Calu3 (cell line): ENCODE measurements around the gene TMEM106A. TPM values are rescaled to one million over a fixed set of nuclear protein-coding genes. Genes with fewer than 3 reads are reported as not detected.

Source experiments
- BruUV-seq: library from RNA; stranded (reverse); fragments of 400-500 nt; replicated peaks from 2 replicates; lab custom pipeline; 2021; lab: Mats Ljungman, UMichigan
- CTCF ChIA-PET: fragments of 300-600 bp; sonication (Branson Sonifier 250); formaldehyde crosslinking; loops from one replicate; lab custom pipeline; 2022; ENCODE audit warnings: antibody characterized with exemption; lab: Charles Lee
- DNase-seq: peaks from one replicate; pipeline ENCODE4 v3.0.0; 2022
- H3K27ac Mint-ChIP-seq: one replicate; pipeline ENCODE4 v1.8.0; 2022; ENCODE audit warnings: mixed read lengths; ENCODE audit not compliant: unreplicated experiment
- H3K27me3 Mint-ChIP-seq: one replicate; pipeline ENCODE4 v1.8.0; 2022; ENCODE audit warnings: mixed read lengths; ENCODE audit not compliant: unreplicated experiment
- H3K36me3 Mint-ChIP-seq: one replicate; pipeline ENCODE4 v1.8.0; 2022; ENCODE audit warnings: mild to moderate bottlenecking, moderate library complexity, mixed read lengths; ENCODE audit not compliant: insufficient read depth, unreplicated experiment
- H3K4me1 Mint-ChIP-seq: one replicate; pipeline ENCODE4 v1.8.0; 2022; ENCODE audit warnings: mild to moderate bottlenecking, low read depth, mixed read lengths; ENCODE audit not compliant: unreplicated experiment
- H3K4me3 Mint-ChIP-seq: one replicate; pipeline ENCODE4 v1.8.0; 2022; ENCODE audit warnings: mild to moderate bottlenecking, low read depth, moderate library complexity, mixed read lengths; ENCODE audit not compliant: unreplicated experiment
- H3K9me3 Mint-ChIP-seq: one replicate; pipeline ENCODE4 v1.8.0; 2022; ENCODE audit warnings: low read depth, mixed read lengths; ENCODE audit not compliant: unreplicated experiment
- CTCF ChIP-seq: fragments of 200-600 bp; IDR thresholded peaks from one replicate; pipeline ENCODE4 v1.8.0; 2022; ENCODE audit warnings: antibody characterized with exemption; ENCODE audit not compliant: unreplicated experiment
- intact Hi-C: fragments of 100-400 bp; cut with micrococcal nuclease; formaldehyde crosslinking; loops from one replicate; pipeline ENCODE4 v1.10.0; 2022; ENCODE audit not compliant: unreplicated experiment
- total RNA-seq: library from RNA; stranded (reverse); gene quantifications from 2 replicates; pipeline ENCODE4 v1.2.3, GENCODE V29; 2022

The TMEM106A gene
- total RNA-seq, 1 experiment from 2014 or later = 5.2 TPM

GRCh38 chr17:43170766-43171585 is 40.7 kb upstream of the TMEM106A start, which contains the start of gene NBR1:
Gene NBR1, plus strand, starts transcription at chr17:43171214. Its CDS starts 4,586 bp downstream, at chr17:43175800.
- TF ChIP-seq CTCF = no peak
- no peak within 1 kb of the TSS for H3K4me3 Mint-ChIP-seq
- peak; percentile 97 for DNase-seq
- H3K9me3 Mint-ChIP-seq = no peaks in the 10 kb centered on the region
- CTCF ChIA-PET = interaction anchor here (1.0 to 1.8 kb wide), 5 partner anchors 42 to 173 kb away, joined by 4 to 15 read pairs (median 5); partner anchors contain the start of genes BRCA1 and RPL27
- no peak within 1 kb of the TSS for H3K27ac Mint-ChIP-seq
- H3K27me3 Mint-ChIP-seq = no peaks in the 10 kb centered on the region
- intact Hi-C loops = loop anchor here (2.0 to 5.0 kb wide), 2 partner anchors 42 to 149 kb away; partner anchors contain the start of gene VAT1
- H3K4me1 Mint-ChIP-seq = peaks cover 31% of the 10 kb centered on the region
- H3K36me3 Mint-ChIP-seq = peaks cover 19% of the 10 kb centered on the region
- no TSS peak for BruUV-seq

DNA sequence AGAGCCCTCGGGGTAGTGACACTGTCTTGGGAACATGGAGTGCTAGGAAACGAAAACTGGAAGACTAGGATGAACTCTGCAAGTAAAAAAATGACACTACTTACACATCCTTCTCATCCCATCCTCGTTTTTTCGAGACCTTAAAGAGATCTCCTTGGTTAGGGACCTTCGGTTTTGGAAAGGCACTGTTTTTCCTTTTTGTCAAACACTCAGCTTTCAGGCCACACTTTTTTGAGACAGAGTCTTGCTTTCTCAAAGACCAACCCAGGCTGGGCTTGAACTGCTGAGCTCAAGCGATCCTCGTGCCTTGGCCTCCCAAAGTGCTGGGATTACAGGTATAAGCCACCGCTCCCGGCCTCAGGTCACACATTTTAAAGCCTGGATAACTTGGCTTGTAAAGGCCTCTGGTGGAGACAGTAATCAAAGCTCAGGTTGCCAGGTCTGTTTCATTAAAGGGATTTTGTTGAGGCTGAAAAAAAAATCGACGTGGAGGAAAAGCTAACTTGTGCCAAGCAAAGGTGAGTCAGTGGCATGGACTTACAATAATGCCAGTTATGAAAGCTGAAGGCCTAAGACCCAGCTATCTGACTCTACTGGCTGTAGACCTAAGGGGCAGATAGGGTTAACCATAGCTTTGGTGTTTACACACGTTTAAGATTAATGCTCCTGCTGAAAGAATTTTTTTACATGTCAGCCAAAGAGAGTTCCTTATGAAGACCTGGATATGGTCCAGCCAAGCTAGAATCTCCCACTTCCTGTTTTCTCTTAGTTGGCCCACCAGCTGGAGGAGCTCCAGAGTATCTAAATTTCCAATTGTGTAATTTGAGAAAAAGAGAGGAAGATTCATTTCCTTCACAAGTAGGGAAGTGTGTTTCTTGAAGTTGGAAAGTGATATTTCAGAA is 39.8 kb upstream of the TMEM106A start:
- peaks cover 28% of the 10 kb centered on the region for H3K36me3 Mint-ChIP-seq
- DNase-seq = peak; percentile 73
- intact Hi-C loops = loop anchor here (2.0 to 5.0 kb wide), 2 partner anchors 43 to 150 kb away; partner anchors contain the start of gene VAT1
- H3K4me1 Mint-ChIP-seq = peaks cover 31% of the 10 kb centered on the region
- BruUV-seq = TSS peak; percentile 85
- TF ChIP-seq CTCF = peak; percentile 42
- H3K9me3 Mint-ChIP-seq = no peaks in the 10 kb centered on the region
- H3K27me3 Mint-ChIP-seq = no peaks in the 10 kb centered on the region
- CTCF ChIA-PET = interaction anchor here (0.6 to 1.8 kb wide), 12 partner anchors 27 to 636 kb away, joined by 3 to 15 read pairs (median 4); partner anchors contain the start of genes ARL4D, BRCA1, NAGLU and RPL27
- H3K27ac Mint-ChIP-seq = no peak overlapping the region
- no peak overlapping the region for H3K4me3 Mint-ChIP-seq

DNA sequence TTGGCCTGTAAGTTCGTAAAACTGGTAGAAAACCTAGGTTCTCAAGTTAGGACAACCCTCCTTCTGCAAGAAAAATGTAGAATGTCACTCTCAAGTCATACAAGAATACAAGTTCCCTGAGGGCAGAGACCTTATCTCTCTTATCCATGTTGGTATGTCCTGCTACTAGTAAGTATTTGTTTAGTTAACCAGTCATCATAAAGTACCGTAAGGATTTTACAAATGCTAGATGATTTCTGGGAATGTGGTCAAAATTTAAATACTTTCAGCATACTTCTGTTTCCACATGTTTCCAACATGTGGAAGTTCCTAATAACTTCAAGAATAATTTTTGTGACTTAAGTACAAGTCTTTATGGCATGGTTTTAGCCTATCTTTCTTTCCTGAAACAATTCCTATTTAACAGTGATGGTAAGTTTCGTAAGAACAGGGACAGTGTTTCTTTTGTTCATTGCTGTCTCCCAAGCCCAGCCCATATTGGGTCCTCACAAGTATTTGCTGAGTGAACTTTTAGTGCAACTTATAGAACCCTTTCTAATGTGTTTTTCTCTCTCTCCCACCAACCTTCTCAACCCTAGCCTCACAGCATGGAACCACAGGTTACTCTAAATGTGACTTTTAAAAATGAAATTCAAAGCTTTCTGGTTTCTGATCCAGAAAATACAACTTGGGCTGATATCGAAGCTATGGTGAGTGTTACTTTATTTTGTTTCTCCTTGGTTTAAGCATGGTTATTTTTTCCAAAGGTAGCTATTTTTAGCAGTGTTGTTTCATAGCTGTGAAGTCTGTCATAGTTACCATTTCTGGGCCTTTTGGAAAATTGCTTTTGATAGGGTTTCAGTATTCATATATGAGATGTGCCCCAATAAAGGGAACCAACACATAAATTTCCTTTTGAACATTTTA is 36.2 kb upstream of the TMEM106A start:
- CTCF ChIA-PET = interaction anchor here (0.7 kb wide), 1 partner anchor 130 kb away, joined by 3 read pairs; no protein-coding TSS in a partner anchor
- Mint-ChIP-seq H3K9me3 (no peaks in the 10 kb centered on the region), H3K4me3 (peak overlapping the region; percentile 69), H3K27me3 (no peaks in the 10 kb centered on the region), H3K27ac (peak overlapping the region; percentile 93), H3K4me1 (peaks cover 24% of the 10 kb centered on the region), H3K36me3 (peaks cover 46% of the 10 kb centered on the region)
- TF ChIP-seq CTCF = no peak
- no peak for DNase-seq
- no TSS peak for BruUV-seq
- intact Hi-C loops = no loop called here
